ENCODE data around the gene KLHL29.
"Not testable (repeated sequence)": the region's sequence is repeated elsewhere in the genome, so short reads cannot be mapped to it uniquely, and the experiment has no call there.

The KLHL29 gene

DNA sequence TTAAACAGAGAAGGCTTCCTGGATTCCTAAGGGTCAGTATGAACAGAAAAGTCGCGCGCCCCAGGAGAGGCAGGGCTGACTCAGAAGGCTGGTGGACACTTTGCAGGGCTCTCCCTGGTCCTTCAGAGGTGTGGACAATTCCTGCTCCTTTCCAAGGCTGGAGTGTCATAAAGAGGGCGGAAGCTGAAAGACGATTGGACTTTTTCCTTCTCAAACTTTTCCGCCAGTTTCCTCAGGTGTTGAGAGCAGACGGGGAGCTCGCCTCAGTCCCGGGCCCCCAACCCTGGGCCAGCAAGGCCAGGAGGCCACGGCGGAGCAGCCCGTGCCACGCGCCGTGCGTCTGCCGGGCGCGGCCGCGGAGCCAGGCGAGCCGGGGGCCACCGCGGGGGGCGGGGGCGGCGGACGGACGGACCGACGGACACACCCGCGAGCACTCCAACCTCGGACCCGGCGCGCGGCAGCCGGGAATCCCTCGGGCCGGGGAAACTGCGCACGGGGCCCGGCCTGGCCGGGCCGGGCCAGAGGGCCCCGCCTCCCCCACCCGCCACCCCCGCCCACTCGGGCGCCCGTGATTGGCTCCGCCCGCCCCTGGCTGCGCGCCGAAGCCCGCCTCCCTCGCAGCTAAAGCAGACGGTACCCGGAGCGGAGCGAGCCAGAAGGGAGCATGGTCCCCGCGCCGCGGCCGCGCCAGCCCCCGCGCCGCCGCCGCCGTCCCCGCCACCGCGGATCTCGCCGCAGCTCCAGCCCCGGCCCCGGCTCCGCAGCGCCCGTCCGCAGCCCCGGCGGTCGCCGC is at the start of gene KLHL29:
KLHL29 (plus strand) TSS at position 629 of the 793 bp plus-strand sequence. CDS start 177,018 bp downstream, outside the sequence.
- DNase-seq: peak; percentile 25

DNA sequence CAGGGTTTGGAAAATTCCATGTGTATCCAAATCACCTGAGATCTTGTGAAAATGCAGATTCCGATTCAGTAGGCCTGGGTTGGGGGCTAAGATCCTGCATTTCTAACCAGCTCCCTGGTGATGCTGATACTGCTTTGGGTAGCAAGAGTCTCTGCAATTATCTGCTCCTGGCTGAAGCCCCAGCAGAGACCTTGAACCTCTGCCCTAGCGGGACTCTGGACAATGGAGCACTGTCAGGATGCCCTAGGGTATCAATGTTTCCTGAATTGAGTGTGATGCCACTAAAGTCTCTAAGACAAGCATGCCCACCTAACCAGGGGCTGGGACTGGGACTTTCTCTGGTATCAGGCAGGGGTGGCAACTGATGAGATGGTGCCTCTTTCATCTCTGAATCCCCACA is 49.4 kb upstream of the KLHL29 start:
- DNase-seq: no peak

DNA sequence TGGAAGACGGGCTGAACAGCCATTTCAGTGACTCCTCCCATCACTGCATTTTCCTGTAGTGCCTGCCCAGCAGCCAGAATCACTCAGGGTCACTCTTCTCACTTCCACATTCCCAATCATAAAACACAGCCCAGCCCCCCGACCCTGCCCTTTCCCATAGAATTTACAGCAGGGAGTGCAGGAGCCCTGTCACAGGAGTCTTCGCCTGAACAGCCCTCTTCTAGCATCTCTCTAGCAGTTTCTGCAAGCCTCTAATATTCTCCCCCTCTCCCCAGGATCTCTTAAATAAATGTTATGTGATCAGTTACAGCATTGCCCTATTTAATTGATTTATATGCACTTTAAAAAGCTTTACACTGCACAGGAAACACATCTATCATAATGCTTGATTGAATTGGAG is 42.9 kb upstream of the KLHL29 start:
- no peak for DNase-seq

DNA sequence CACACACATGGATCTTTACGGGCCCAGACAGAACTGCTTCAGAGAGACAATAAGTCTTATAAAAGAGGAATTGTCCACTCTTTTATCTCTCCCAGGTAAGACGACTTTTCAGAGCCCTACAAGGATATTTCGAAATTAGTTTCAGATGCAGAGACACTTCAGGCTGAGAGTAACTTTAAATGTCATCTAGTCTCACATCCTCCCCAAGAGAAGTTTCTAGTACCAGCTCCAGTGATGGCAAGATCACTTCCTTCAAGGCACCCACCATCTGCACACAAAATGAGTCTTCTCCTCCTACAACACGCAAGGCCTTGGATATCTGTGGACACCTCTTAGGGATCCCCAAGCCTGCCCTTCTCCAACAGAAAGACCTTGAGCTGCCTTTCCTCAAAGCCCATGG is 39.0 kb upstream of the KLHL29 start:
- DNase-seq: no peak

DNA sequence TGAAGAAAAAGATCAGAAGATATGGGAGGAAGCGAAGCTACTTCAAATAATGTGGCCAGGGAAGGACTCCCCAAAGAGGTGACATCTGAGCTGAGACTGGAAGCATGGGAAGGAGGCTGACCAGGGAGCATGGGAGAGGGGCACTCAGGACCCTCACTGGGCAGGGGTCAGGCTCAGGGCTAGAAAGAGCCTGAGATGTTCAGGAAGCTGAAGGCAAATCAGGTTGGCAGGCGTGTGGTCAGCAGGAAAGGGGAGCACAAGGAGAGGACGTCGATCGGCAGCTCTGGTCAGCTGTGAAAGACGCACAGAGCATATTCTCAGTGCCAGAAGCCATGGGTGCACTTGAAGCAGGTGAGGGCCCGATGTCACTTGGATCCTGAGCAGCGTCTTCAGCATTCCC is 38.2 kb upstream of the KLHL29 start:
- no peak for DNase-seq

- no peak for DNase-seq
Observed at GRCh38 chr2:23347471-23348092, 37.4 kb upstream of the KLHL29 start.

DNA sequence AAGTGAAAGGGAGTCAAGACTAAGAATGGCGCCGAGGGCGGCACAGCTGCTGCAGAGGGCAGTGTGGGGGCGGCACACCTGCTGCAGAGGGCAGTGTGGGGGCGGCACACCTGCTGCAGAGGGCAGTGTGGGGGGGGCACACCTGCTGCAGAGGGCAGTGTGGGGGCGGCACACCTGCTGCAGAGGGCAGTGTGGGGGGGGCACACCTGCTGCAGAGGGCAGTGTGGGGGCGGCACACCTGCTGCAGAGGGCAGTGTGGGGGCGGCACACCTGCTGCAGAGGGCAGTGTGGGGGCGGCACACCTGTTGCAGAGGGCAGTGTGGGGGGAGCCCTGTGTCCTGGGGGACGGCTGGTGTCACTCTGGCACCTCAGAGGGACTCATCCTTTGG is 36.9 kb upstream of the KLHL29 start:
- not testable (repeated sequence) for DNase-seq

DNA sequence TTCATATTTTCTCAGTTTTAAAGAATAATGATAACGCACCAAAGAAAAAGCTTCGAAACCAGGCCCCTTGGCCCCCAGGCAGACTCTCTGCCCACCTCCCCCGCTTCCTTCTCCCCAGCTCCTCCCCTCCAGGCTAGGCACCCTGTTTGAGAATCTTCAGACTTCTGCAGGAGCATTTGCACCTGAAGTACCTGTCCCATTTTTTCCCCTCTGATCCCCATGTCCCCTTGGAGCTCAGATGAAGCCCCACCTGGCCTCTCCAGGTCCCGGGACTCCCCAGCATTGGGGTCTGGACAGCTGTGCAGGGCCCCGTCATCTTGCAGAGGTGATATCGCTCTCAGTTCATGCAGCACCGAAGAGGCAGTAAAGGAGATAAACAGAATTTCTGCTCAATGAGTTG is 35.5 kb upstream of the KLHL29 start:
- DNase-seq: no peak

DNA sequence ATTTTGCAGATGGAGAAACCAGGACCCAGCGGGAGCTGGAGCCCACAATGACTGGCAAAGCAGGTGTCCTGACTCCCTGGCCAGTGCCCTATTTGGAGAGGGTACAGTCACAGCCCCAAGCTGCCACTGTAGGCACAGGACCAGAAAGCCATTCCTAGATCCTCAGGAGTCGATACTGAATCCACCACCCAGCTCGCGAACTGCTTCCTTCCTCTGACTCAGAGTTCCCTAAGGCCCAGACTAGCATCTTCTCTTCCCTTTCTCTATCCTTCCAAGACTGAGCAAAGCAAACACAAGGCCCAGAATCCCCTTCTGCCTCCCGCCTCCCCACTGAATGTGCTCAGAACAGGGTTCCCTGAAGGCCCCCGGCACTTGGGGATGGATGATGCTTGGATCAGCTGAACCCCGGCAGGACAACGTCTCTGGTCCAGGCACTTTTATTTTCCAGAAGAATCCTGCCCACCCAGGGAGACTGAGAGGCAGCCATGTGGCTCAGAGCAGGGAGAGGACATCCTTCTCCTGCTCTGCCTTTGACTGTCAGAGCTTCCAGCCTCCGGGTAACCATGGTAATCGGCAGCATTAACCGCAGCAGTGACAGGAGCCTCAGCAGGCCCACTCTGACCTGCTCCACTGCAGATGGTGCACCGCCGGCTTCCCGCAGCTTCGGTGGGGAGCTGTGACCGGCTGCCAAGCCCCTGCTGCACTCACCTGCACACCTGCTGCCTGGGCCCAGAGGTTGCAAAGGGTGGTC is 34.8 kb upstream of the KLHL29 start:
- no peak for DNase-seq

GRCh38 chr2:23350792-23351355 is 34.1 kb upstream of the KLHL29 start:
- no peak for DNase-seq

GRCh38 chr2:23351388-23352141 is 33.4 kb upstream of the KLHL29 start:
- peak; percentile 25 for DNase-seq

- no peak for DNase-seq
Observed at GRCh38 chr2:23354554-23354953, 30.4 kb upstream of the KLHL29 start.

GRCh38 chr2:23355001-23355400 is 30.0 kb upstream of the KLHL29 start:
- DNase-seq: no peak

GRCh38 chr2:23356711-23357110 is 28.3 kb upstream of the KLHL29 start:
- no peak for DNase-seq

GRCh38 chr2:23359631-23360567 is 25.1 kb upstream of the KLHL29 start:
- DNase-seq: no peak

- DNase-seq: no peak
Observed at GRCh38 chr2:23360571-23361125, 24.3 kb upstream of the KLHL29 start.

GRCh38 chr2:23361152-23361551 is 23.8 kb upstream of the KLHL29 start:
- no peak for DNase-seq

DNA sequence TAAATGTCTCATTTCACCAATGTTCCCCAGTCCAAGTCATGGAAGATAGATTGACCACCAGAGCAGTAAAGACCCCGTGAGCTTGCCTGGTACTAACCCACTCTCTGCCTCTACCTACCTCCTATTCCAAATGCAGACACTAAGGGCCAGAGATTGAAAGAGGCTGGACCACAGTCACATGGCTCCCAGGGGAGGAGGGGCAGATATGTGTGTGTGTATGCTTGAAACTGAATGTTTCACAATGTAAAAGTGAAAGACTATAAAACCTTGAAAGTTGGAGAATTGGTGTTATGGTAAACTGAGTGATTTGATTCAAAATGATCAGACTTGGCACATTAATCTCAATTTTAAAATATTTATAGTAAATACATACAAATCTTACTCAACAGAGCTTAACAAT is 21.7 kb upstream of the KLHL29 start:
- DNase-seq: no peak

DNA sequence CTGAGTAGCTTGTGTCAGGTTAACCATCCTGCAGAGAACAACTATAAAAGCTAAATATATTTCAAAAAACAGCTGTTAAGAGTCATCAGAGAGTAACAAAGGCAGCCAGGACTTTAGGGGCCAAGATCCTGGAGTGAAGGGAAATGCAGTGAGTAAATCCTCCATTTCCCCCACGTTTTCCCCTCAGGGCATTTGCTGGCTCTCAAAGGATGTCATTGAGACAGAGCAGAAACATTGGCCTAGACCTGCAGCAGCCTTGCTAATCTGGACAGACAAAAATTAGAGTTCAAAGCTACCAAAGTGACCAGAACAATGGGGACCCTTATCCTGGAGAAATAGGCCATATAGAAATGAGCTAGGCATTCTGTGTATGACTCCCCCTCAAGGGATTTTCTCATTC is 21.1 kb upstream of the KLHL29 start:
- no peak for DNase-seq

DNA sequence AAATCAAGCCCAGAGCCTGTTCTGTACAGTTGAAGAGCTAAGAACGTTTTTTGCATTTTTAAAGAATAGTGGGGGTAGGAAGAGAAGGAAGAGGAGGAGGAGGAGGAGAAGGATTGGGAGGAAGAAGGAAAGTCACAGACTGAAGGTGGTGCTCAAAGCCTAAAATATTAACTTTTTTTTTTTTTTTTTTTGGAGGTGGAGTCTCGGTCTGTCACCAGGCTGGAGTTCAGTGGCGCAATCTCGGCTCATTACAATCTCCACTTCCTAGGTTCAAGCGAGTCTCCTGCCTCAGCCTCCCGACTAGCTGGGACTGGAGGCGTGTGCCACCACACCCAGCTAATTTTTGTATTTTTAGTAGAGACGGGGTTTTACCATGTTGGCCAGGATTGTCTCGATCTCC is 18.3 kb upstream of the KLHL29 start:
- no peak for DNase-seq

- DNase-seq: no peak
Observed at GRCh38 chr2:23367760-23368159, 17.2 kb upstream of the KLHL29 start.
